HCT116 (cell line): ENCODE data around the gene MAP4K1. TPM values are rescaled to one million over a fixed set of nuclear protein-coding genes. Genes with fewer than 3 reads are reported as not detected.

Source experiments
- ATAC-seq: fragments of 200-7000 bp; cut with Tn5 transposase; 2 replicates; pipeline ENCODE4 v1.9.1; 2020; ENCODE audit warnings: mild to moderate bottlenecking, moderate library complexity
- BruUV-seq: library from RNA; stranded (reverse); fragments of 400-500 nt; replicated peaks from 2 replicates; lab custom pipeline; 2021; lab: Mats Ljungman, UMichigan
- CTCF ChIA-PET: fragments of 300-600 bp; sonication (Branson Sonifier 250); formaldehyde crosslinking; loops from one replicate; lab custom pipeline; 2021; ENCODE audit warnings: antibody characterized with exemption; lab: Charles Lee
- POLR2A ChIA-PET: fragments of 300-600, 350-600 bp; sonication (Branson Sonifier 250); formaldehyde crosslinking; loops from one replicate; lab custom pipeline; 2021; ENCODE audit warnings: antibody characterized with exemption; lab: Charles Lee
- RAD21 ChIA-PET, 2 experiments: fragments of 300-600 bp; sonication (Branson Sonifier 250); formaldehyde crosslinking; loops; one replicate each; lab custom pipeline; 2023; ENCODE audit warnings: low total read pairs in 2 of 2; ENCODE audit not compliant: uncharacterized antibody in 2 of 2, unreplicated experiment in 2 of 2, low non-redundant PET in 1 of 2; lab: Charles Lee
- DNase-seq: peaks from one replicate; pipeline ENCODE4 v3.0.0-alpha.2; 2010; ENCODE audit warnings: low read depth, low spot score
- H2AFZ ChIP-seq: fragments of 200-600 bp; shearing (Covaris generic), sonication (generic); 2 replicates; pipeline ENCODE4 v1.6.1; 2017; ENCODE audit warnings: low read depth, mixed run types, mixed read lengths, antibody characterized with exemption, low read length; ENCODE audit not compliant: poor library complexity, severe bottlenecking
- H3K27ac ChIP-seq: 2 replicates; pipeline ENCODE4 v1.5.1; 2012; ENCODE audit warnings: low read depth, low read length
- H3K27me3 ChIP-seq: fragments of 200-600 bp; sonication (generic); 2 replicates; pipeline ENCODE4 v1.6.1; 2016; ENCODE audit warnings: mixed run types, low read length, mixed read lengths; ENCODE audit not compliant: insufficient read depth
- H3K36me3 ChIP-seq, 2 experiments: fragments of 200-500 bp in 1 of 2; fragments of 200-600 bp in 1 of 2; sonication (Bioruptor generic) in 1 of 2; sonication (generic) in 1 of 2; 2 replicates each; pipeline versions ENCODE4 v1.5.1 to v1.6.1; 2014 to 2016; ENCODE audit warnings: low read length in 2 of 2, inconsistent platforms in 1 of 2, mixed read lengths in 1 of 2, mixed run types in 1 of 2; ENCODE audit not compliant: insufficient read depth in 2 of 2, control insufficient read depth in 1 of 2
- H3K4me1 ChIP-seq, 2 experiments: fragments of 200-600 bp in 1 of 2; sonication (generic) in 1 of 2; 2 replicates each; pipeline versions ENCODE4 v1.5.1 to v1.6.1; 2012 to 2017; ENCODE audit warnings: low read length in 2 of 2, inconsistent platforms in 1 of 2, mild to moderate bottlenecking in 1 of 2, mixed read lengths in 1 of 2, mixed run types in 1 of 2, moderate library complexity in 1 of 2; ENCODE audit not compliant: insufficient read depth in 2 of 2, control insufficient read depth in 1 of 2
- H3K4me2 ChIP-seq: fragments of 200-600 bp; sonication (generic); 2 replicates; pipeline ENCODE4 v1.6.1; 2017; ENCODE audit warnings: mixed run types, low read length, mixed read lengths
- H3K4me3 ChIP-seq, 2 experiments: fragments of 200-600 bp in 1 of 2; sonication (generic) in 1 of 2; replicated peaks in 1 of 2; 2 replicates each; pipeline ENCODE4 v1.5.1; 2011 to 2016; ENCODE audit warnings: low read length in 2 of 2, control low read depth in 1 of 2, low read depth in 1 of 2, mild to moderate bottlenecking in 1 of 2, mixed read lengths in 1 of 2, mixed run types in 1 of 2
- H3K79me2 ChIP-seq: fragments of 200-600 bp; sonication (generic); 2 replicates; pipeline ENCODE4 v1.6.1; 2017; ENCODE audit warnings: mild to moderate bottlenecking, mixed run types, low read length, moderate library complexity, mixed read lengths; ENCODE audit not compliant: insufficient read depth
- H3K9ac ChIP-seq: fragments of 200-600 bp; sonication (generic); 2 replicates; pipeline ENCODE4 v1.6.1; 2016; ENCODE audit warnings: low read length, mixed read lengths
- H3K9me2 ChIP-seq: fragments of 200-600 bp; sonication (generic), shearing (Covaris generic); 2 replicates; pipeline ENCODE4 v1.6.1; 2017; ENCODE audit warnings: mixed run types, mild to moderate bottlenecking, moderate library complexity; ENCODE audit not compliant: insufficient read depth
- H3K9me3 ChIP-seq, 2 experiments: fragments of 200-500 bp in 1 of 2; fragments of 200-600 bp in 1 of 2; sonication (Bioruptor generic) in 1 of 2; sonication (generic) in 1 of 2; 2 replicates each; pipeline ENCODE4 v1.6.1; 2014 to 2017; ENCODE audit warnings: low read length in 2 of 2, mixed read lengths in 2 of 2, inconsistent platforms in 1 of 2, low read depth in 1 of 2, mild to moderate bottlenecking in 1 of 2, mixed run types in 1 of 2, moderate library complexity in 1 of 2; ENCODE audit not compliant: control insufficient read depth in 1 of 2, insufficient read depth in 1 of 2
- H4K20me1 ChIP-seq: fragments of 200-600 bp; sonication (generic), shearing (Covaris generic); 2 replicates; pipeline ENCODE4 v1.6.1; 2017; ENCODE audit warnings: mixed run types, mild to moderate bottlenecking, moderate library complexity; ENCODE audit not compliant: insufficient read depth
- CBX3 ChIP-seq: IDR thresholded peaks from 2 replicates; pipeline ENCODE4 v1.6.1; 2012; ENCODE audit warnings: low read depth
- EGR1 ChIP-seq: IDR thresholded peaks from 2 replicates; pipeline ENCODE4 v1.6.1; 2012; ENCODE audit warnings: low read depth
- EZH2phosphoT487 ChIP-seq: fragments of 200-600 bp; IDR thresholded peaks from 2 replicates; pipeline ENCODE4 v1.6.1; 2018; ENCODE audit warnings: antibody characterized with exemption, borderline replicate concordance
- FOSL1 ChIP-seq: IDR thresholded peaks from 2 replicates; pipeline ENCODE4 v1.6.1; 2012; ENCODE audit warnings: low read depth
- JUND ChIP-seq: IDR thresholded peaks from 2 replicates; pipeline ENCODE4 v1.6.1; 2012
- POLR2A ChIP-seq: IDR thresholded peaks from 2 replicates; pipeline ENCODE4 v1.7.0; 2011; ENCODE audit warnings: borderline replicate concordance; ENCODE audit not compliant: insufficient read depth, insufficient read length; ENCODE audit errors: extremely low read depth
- RAD21 ChIP-seq: IDR thresholded peaks from 2 replicates; pipeline ENCODE4 v1.6.1; 2012; ENCODE audit warnings: low read depth, mild to moderate bottlenecking
- SRF ChIP-seq: IDR thresholded peaks from 2 replicates; pipeline ENCODE4 v1.6.1; 2012; ENCODE audit warnings: low read depth
- YY1 ChIP-seq: IDR thresholded peaks from 2 replicates; pipeline ENCODE4 v1.6.1; 2011; ENCODE audit warnings: low read length, low read depth, moderate library complexity, mild to moderate bottlenecking; ENCODE audit not compliant: insufficient replicate concordance; ENCODE audit errors: extremely low read depth
- intact Hi-C: fragments of 100-400 bp; cut with micrococcal nuclease; formaldehyde crosslinking; loops from 2 replicates; pipeline ENCODE4 v1.10.0; 2022
- total RNA-seq: library from RNA; stranded (reverse); gene quantifications from one replicate; pipeline ENCODE4 v1.2.1, GENCODE V29; 2021; ENCODE audit not compliant: unreplicated experiment
- TF ChIP-seq, protein P1 (sequence below): IDR thresholded peaks from 2 replicates; pipeline ENCODE4 v1.6.1; 2012
- TF ChIP-seq, protein P2 (sequence below): IDR thresholded peaks from 2 replicates; pipeline ENCODE4 v1.6.1; 2011; ENCODE audit warnings: mild to moderate bottlenecking, low read length, moderate library complexity; ENCODE audit not compliant: insufficient replicate concordance; ENCODE audit errors: extremely low read depth
- TF ChIP-seq, protein P3 (sequence below), 3 experiments: fragments of 200-600 bp in 1 of 3; sonication (generic) in 1 of 3; IDR thresholded peaks in 2 of 3; conservative IDR thresholded peaks in 1 of 3; 2 replicates each; pipeline ENCODE4 v1.5.1; 2012 to 2017; ENCODE audit warnings: low read depth in 2 of 3, low read length in 2 of 3, antibody characterized with exemption in 1 of 3, borderline replicate concordance in 1 of 3, control low read depth in 1 of 3, mild to moderate bottlenecking in 1 of 3, mixed read lengths in 1 of 3, mixed run types in 1 of 3, moderate library complexity in 1 of 3; ENCODE audit not compliant: insufficient read depth in 1 of 3
- TF ChIP-seq, protein P4 (sequence below): IDR thresholded peaks from 2 replicates; pipeline ENCODE4 v1.6.1; 2012; ENCODE audit warnings: low read depth

Gene MAP4K1
- total RNA-seq, 1 experiment from 2014 or later: 9.1 TPM

DNA sequence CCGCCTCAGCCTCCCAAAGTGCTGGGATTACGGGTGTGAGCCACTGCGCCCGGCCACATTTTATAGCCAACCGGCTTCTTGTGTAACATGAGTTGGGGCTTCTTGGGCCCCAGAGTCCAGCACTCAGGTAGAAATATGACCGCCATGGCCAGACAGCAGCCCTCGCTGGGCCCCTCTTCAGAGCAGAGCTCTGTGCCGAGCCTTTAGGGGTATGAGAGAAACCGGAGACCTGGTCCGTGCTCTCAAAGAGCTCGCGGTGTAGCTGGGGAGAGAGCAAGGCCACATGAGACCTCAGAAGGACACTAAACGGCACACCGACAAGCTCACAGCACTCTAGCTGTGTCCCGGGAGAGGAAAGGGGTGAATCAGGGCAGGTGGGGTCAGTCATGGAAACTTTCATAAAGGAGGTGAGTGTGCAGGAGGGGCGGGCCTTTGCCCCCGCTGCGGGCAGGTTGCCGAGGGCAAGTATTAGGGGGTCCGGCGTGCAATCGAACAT lies 45.5 kb upstream of the MAP4K1 start:
- Histone ChIP-seq H3K4me1 (peaks cover 86 to 95% of the 10 kb centered on the region in 2 experiments), H3K9ac (no peak overlapping the region), H3K4me2 (no peak overlapping the region), H3K4me3 (no peak overlapping the region), H3K79me2 (peaks cover 100% of the 10 kb centered on the region), H2AFZ (no peak overlapping the region), H3K27me3 (no peaks in the 10 kb centered on the region), H3K9me3 (no peaks in the 10 kb centered on the region), H3K36me3 (peaks cover 7 to 20% of the 10 kb centered on the region in 2 experiments; a peak in 2 of 4 replicates), H4K20me1 (peaks cover 16% of the 10 kb centered on the region; the same call in 1 of the 2 replicates), H3K9me2 (no peaks in the 10 kb centered on the region), H3K27ac (no peak overlapping the region)
- DNase-seq (no peak), ATAC-seq (no peak)
- ChIA-PET POLR2A (interaction anchor here (0.6 to 2.8 kb wide), 2 partner anchors 20 to 295 kb away, joined by 3 to 9 read pairs; no protein-coding TSS in a partner anchor), RAD21 (no interaction called here), CTCF (interaction anchor here (0.7 to 1.2 kb wide), 2 partner anchors 30 to 40 kb away, joined by 3 read pairs; no protein-coding TSS in a partner anchor)
- no TSS peak for BruUV-seq
- intact Hi-C loops: no loop called here
- TF ChIP-seq EZH2phosphoT487 (no peak), EGR1 (no peak), JUND (no peak), RAD21 (no peak), SRF (no peak), YY1 (no peak), CBX3 (no peak), FOSL1 (no peak), POLR2A (no peak)
- TF ChIP-seq, protein P1, sequence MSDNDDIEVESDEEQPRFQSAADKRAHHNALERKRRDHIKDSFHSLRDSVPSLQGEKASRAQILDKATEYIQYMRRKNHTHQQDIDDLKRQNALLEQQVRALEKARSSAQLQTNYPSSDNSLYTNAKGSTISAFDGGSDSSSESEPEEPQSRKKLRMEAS: no peak
- TF ChIP-seq, protein P2, sequence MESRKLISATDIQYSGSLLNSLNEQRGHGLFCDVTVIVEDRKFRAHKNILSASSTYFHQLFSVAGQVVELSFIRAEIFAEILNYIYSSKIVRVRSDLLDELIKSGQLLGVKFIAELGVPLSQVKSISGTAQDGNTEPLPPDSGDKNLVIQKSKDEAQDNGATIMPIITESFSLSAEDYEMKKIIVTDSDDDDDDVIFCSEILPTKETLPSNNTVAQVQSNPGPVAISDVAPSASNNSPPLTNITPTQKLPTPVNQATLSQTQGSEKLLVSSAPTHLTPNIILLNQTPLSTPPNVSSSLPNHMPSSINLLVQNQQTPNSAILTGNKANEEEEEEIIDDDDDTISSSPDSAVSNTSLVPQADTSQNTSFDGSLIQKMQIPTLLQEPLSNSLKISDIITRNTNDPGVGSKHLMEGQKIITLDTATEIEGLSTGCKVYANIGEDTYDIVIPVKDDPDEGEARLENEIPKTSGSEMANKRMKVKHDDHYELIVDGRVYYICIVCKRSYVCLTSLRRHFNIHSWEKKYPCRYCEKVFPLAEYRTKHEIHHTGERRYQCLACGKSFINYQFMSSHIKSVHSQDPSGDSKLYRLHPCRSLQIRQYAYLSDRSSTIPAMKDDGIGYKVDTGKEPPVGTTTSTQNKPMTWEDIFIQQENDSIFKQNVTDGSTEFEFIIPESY: no peak
- TF ChIP-seq, protein P3, sequence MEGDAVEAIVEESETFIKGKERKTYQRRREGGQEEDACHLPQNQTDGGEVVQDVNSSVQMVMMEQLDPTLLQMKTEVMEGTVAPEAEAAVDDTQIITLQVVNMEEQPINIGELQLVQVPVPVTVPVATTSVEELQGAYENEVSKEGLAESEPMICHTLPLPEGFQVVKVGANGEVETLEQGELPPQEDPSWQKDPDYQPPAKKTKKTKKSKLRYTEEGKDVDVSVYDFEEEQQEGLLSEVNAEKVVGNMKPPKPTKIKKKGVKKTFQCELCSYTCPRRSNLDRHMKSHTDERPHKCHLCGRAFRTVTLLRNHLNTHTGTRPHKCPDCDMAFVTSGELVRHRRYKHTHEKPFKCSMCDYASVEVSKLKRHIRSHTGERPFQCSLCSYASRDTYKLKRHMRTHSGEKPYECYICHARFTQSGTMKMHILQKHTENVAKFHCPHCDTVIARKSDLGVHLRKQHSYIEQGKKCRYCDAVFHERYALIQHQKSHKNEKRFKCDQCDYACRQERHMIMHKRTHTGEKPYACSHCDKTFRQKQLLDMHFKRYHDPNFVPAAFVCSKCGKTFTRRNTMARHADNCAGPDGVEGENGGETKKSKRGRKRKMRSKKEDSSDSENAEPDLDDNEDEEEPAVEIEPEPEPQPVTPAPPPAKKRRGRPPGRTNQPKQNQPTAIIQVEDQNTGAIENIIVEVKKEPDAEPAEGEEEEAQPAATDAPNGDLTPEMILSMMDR (IDR thresholded peaks at IDR 0.05 in 2 of 3, conservative IDR thresholded peaks at IDR 0.05 in 1 of 3; ENCODE audit: borderline replicate concordance in 1 of 3, insufficient read depth in 1 of 3, low read depth in 2 of 3, low read length in 2 of 3): no peak
- TF ChIP-seq, protein P4, sequence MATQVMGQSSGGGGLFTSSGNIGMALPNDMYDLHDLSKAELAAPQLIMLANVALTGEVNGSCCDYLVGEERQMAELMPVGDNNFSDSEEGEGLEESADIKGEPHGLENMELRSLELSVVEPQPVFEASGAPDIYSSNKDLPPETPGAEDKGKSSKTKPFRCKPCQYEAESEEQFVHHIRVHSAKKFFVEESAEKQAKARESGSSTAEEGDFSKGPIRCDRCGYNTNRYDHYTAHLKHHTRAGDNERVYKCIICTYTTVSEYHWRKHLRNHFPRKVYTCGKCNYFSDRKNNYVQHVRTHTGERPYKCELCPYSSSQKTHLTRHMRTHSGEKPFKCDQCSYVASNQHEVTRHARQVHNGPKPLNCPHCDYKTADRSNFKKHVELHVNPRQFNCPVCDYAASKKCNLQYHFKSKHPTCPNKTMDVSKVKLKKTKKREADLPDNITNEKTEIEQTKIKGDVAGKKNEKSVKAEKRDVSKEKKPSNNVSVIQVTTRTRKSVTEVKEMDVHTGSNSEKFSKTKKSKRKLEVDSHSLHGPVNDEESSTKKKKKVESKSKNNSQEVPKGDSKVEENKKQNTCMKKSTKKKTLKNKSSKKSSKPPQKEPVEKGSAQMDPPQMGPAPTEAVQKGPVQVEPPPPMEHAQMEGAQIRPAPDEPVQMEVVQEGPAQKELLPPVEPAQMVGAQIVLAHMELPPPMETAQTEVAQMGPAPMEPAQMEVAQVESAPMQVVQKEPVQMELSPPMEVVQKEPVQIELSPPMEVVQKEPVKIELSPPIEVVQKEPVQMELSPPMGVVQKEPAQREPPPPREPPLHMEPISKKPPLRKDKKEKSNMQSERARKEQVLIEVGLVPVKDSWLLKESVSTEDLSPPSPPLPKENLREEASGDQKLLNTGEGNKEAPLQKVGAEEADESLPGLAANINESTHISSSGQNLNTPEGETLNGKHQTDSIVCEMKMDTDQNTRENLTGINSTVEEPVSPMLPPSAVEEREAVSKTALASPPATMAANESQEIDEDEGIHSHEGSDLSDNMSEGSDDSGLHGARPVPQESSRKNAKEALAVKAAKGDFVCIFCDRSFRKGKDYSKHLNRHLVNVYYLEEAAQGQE: no peak
